ENCODE measurements around the gene NEO1.

NEO1 gene

GRCh38 chr15:73225358-73226015, 173.2 kb downstream of the NEO1 start:
- H3K27me3 ChIP-seq (replicated peaks; ENCODE audit: control insufficient read depth, insufficient read depth, low read length), result no peaks in the 10 kb centered on the region
- no peaks in the 10 kb centered on the region for H3K4me1 ChIP-seq (ENCODE audit: control insufficient read depth, insufficient read depth, low read length)
- no peaks in the 10 kb centered on the region for H3K9me3 ChIP-seq (ENCODE audit: control insufficient read depth, low read length)
- H3K9ac ChIP-seq (ENCODE audit: low read length), result no peak overlapping the region
- DNase-seq (ENCODE audit: low read depth), result no peak
- no peak overlapping the region for H3K4me3 ChIP-seq (ENCODE audit: low read length)
- peaks cover 6% of the 10 kb centered on the region for H3K36me3 ChIP-seq (ENCODE audit: control insufficient read depth, insufficient read depth, low read length, severe bottlenecking)

- H3K4me1 ChIP-seq (ENCODE audit: control insufficient read depth, insufficient read depth, low read length), result no peaks in the 10 kb centered on the region
- peaks cover 6% of the 10 kb centered on the region for H3K36me3 ChIP-seq (ENCODE audit: control insufficient read depth, insufficient read depth, low read length, severe bottlenecking)
- no peak for DNase-seq (ENCODE audit: low read depth)
- no peak overlapping the region for H3K9ac ChIP-seq (ENCODE audit: low read length)
- H3K9me3 ChIP-seq (ENCODE audit: control insufficient read depth, low read length), result no peaks in the 10 kb centered on the region
- H3K27me3 ChIP-seq (replicated peaks; ENCODE audit: control insufficient read depth, insufficient read depth, low read length), result no peaks in the 10 kb centered on the region
- no peak overlapping the region for H3K4me3 ChIP-seq (ENCODE audit: low read length)
Observed at GRCh38 chr15:73226093-73226814, 174.0 kb downstream of the NEO1 start.

GRCh38 chr15:73227433-73228056, 175.3 kb downstream of the NEO1 start:
- no peak overlapping the region for H3K9ac ChIP-seq (ENCODE audit: low read length)
- peaks cover 6% of the 10 kb centered on the region for H3K36me3 ChIP-seq (ENCODE audit: control insufficient read depth, insufficient read depth, low read length, severe bottlenecking)
- DNase-seq (ENCODE audit: low read depth), result no peak
- H3K9me3 ChIP-seq (ENCODE audit: control insufficient read depth, low read length), result no peaks in the 10 kb centered on the region
- H3K27me3 ChIP-seq (replicated peaks; ENCODE audit: control insufficient read depth, insufficient read depth, low read length), result no peaks in the 10 kb centered on the region
- peaks cover 12% of the 10 kb centered on the region for H3K4me1 ChIP-seq (ENCODE audit: control insufficient read depth, insufficient read depth, low read length)
- no peak overlapping the region for H3K4me3 ChIP-seq (ENCODE audit: low read length)

- DNase-seq (ENCODE audit: low read depth), result no peak
Observed at GRCh38 chr15:73228128-73228646, 175.9 kb downstream of the NEO1 start.

GRCh38 chr15:73231661-73232419, 179.6 kb downstream of the NEO1 start:
- Histone ChIP-seq H3K4me3 (ENCODE audit: low read length) (no peak overlapping the region), H3K36me3 (ENCODE audit: control insufficient read depth, insufficient read depth, low read length, severe bottlenecking) (no peaks in the 10 kb centered on the region)
- peak; percentile 42 for DNase-seq (ENCODE audit: low read depth)

More at GRCh38 chr15:73228128-73228646, 175.9 kb downstream of the NEO1 start:
- peaks cover 12% of the 10 kb centered on the region for H3K4me1 ChIP-seq (ENCODE audit: control insufficient read depth, insufficient read depth, low read length)
- no peaks in the 10 kb centered on the region for H3K9me3 ChIP-seq (ENCODE audit: control insufficient read depth, low read length)
- peaks cover 6% of the 10 kb centered on the region for H3K36me3 ChIP-seq (ENCODE audit: control insufficient read depth, insufficient read depth, low read length, severe bottlenecking)
- no peak overlapping the region for H3K4me3 ChIP-seq (ENCODE audit: low read length)
- no peaks in the 10 kb centered on the region for H3K27me3 ChIP-seq (replicated peaks; ENCODE audit: control insufficient read depth, insufficient read depth, low read length)
- no peak overlapping the region for H3K9ac ChIP-seq (ENCODE audit: low read length)

GRCh38 chr15:73232776-73233175, 180.5 kb downstream of the NEO1 start:
- H3K4me1 ChIP-seq (ENCODE audit: control insufficient read depth, insufficient read depth, low read length), result peaks cover 12% of the 10 kb centered on the region
- H3K4me3 ChIP-seq (ENCODE audit: low read length), result no peak overlapping the region
- no peaks in the 10 kb centered on the region for H3K36me3 ChIP-seq (ENCODE audit: control insufficient read depth, insufficient read depth, low read length, severe bottlenecking)
- DNase-seq (ENCODE audit: low read depth), result no peak
- no peak overlapping the region for H3K9ac ChIP-seq (ENCODE audit: low read length)
- no peaks in the 10 kb centered on the region for H3K27me3 ChIP-seq (replicated peaks; ENCODE audit: control insufficient read depth, insufficient read depth, low read length)
- H3K9me3 ChIP-seq (ENCODE audit: control insufficient read depth, low read length), result no peaks in the 10 kb centered on the region

More at GRCh38 chr15:73231661-73232419, 179.6 kb downstream of the NEO1 start:
- peaks cover 12% of the 10 kb centered on the region for H3K4me1 ChIP-seq (ENCODE audit: control insufficient read depth, insufficient read depth, low read length)
- no peaks in the 10 kb centered on the region for H3K27me3 ChIP-seq (replicated peaks; ENCODE audit: control insufficient read depth, insufficient read depth, low read length)
- no peak overlapping the region for H3K9ac ChIP-seq (ENCODE audit: low read length)
- no peaks in the 10 kb centered on the region for H3K9me3 ChIP-seq (ENCODE audit: control insufficient read depth, low read length)

GRCh38 chr15:73233623-73234022, 181.4 kb downstream of the NEO1 start:
- Histone ChIP-seq H3K27me3 (replicated peaks; ENCODE audit: control insufficient read depth, insufficient read depth, low read length) (no peaks in the 10 kb centered on the region), H3K9ac (ENCODE audit: low read length) (no peak overlapping the region), H3K9me3 (ENCODE audit: control insufficient read depth, low read length) (no peaks in the 10 kb centered on the region), H3K4me3 (ENCODE audit: low read length) (no peak overlapping the region), H3K4me1 (ENCODE audit: control insufficient read depth, insufficient read depth, low read length) (peaks cover 12% of the 10 kb centered on the region), H3K36me3 (ENCODE audit: control insufficient read depth, insufficient read depth, low read length, severe bottlenecking) (no peaks in the 10 kb centered on the region)
- no peak for DNase-seq (ENCODE audit: low read depth)

GRCh38 chr15:73237910-73238309, 185.6 kb downstream of the NEO1 start:
- no peak for DNase-seq (ENCODE audit: low read depth)
- H3K9ac ChIP-seq (ENCODE audit: low read length), result no peak overlapping the region
- H3K27me3 ChIP-seq (replicated peaks; ENCODE audit: control insufficient read depth, insufficient read depth, low read length), result no peaks in the 10 kb centered on the region
- no peak overlapping the region for H3K4me3 ChIP-seq (ENCODE audit: low read length)
- H3K36me3 ChIP-seq (ENCODE audit: control insufficient read depth, insufficient read depth, low read length, severe bottlenecking), result no peaks in the 10 kb centered on the region
- H3K4me1 ChIP-seq (ENCODE audit: control insufficient read depth, insufficient read depth, low read length), result no peaks in the 10 kb centered on the region
- no peaks in the 10 kb centered on the region for H3K9me3 ChIP-seq (ENCODE audit: control insufficient read depth, low read length)

- no peak overlapping the region for H3K9ac ChIP-seq (ENCODE audit: low read length)
- no peaks in the 10 kb centered on the region for H3K27me3 ChIP-seq (replicated peaks; ENCODE audit: control insufficient read depth, insufficient read depth, low read length)
- DNase-seq (ENCODE audit: low read depth), result no peak
- H3K4me3 ChIP-seq (ENCODE audit: low read length), result no peak overlapping the region
- no peaks in the 10 kb centered on the region for H3K9me3 ChIP-seq (ENCODE audit: control insufficient read depth, low read length)
- H3K4me1 ChIP-seq (ENCODE audit: control insufficient read depth, insufficient read depth, low read length), result no peaks in the 10 kb centered on the region
- H3K36me3 ChIP-seq (ENCODE audit: control insufficient read depth, insufficient read depth, low read length, severe bottlenecking), result no peaks in the 10 kb centered on the region
Observed at GRCh38 chr15:73239564-73240215, 187.4 kb downstream of the NEO1 start.

GRCh38 chr15:73240866-73241499, 188.7 kb downstream of the NEO1 start:
- Histone ChIP-seq H3K27me3 (replicated peaks; ENCODE audit: control insufficient read depth, insufficient read depth, low read length) (no peaks in the 10 kb centered on the region), H3K4me3 (ENCODE audit: low read length) (no peak overlapping the region), H3K36me3 (ENCODE audit: control insufficient read depth, insufficient read depth, low read length, severe bottlenecking) (peaks cover 4% of the 10 kb centered on the region), H3K9me3 (ENCODE audit: control insufficient read depth, low read length) (no peaks in the 10 kb centered on the region), H3K4me1 (ENCODE audit: control insufficient read depth, insufficient read depth, low read length) (no peaks in the 10 kb centered on the region), H3K9ac (ENCODE audit: low read length) (no peak overlapping the region)
- DNase-seq (ENCODE audit: low read depth), result peak; percentile 81
